ENCODE data around the gene CARD19. TPM values are rescaled to one million over a fixed set of nuclear protein-coding genes. Genes with fewer than 3 reads are reported as not detected.

CARD19 gene
- total RNA-seq, 2 donors from 2014 or later = 16.4 to 21.9 TPM

DNA sequence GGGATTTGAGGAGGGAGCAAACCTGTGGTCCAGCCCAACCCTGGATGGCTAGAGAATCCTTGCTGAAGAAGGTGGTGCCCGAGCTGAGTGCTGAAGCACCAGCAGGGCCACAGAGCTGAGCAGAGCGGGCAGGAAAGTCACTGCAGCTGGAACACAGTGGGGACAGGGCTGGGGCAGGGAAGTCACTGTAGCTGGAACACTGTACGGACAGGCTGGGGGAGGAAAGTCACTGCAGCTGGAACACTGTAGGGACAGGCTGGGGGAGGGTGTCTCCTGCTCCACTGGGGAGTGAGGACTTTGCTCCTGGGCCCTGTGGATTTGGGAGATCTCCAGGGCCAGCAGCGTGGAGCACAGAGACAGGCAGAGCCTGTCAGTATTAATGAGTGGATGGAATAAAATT lies 46.5 kb upstream of the CARD19 start:
- Histone ChIP-seq H3K9me3 (ENCODE audit: control insufficient read depth, low read length) (no peaks in the 10 kb centered on the region), H3K27ac (ENCODE audit: low read depth, low read length) (no peak overlapping the region), H3K27me3 (ENCODE audit: control insufficient read depth, insufficient read depth, low read length, poor library complexity, severe bottlenecking) (no peaks in the 10 kb centered on the region), H3K9ac (ENCODE audit: extremely low read depth, low read length, poor library complexity, severe bottlenecking) (no peak overlapping the region), H3K4me3 (ENCODE audit: low read length) (no peak overlapping the region), H3K36me3 (ENCODE audit: control insufficient read depth, insufficient read depth, low read length) (no peaks in the 10 kb centered on the region), H3K4me1 (ENCODE audit: control insufficient read depth, insufficient read depth, low read length) (peaks cover 5% of the 10 kb centered on the region)
- Mint-ChIP-seq H3K36me3 (ENCODE audit: low read depth) (no peaks in the 10 kb centered on the region), H3K27me3 (ENCODE audit: insufficient read depth) (no peaks in the 10 kb centered on the region), H3K9me3 (peaks cover 2% of the 10 kb centered on the region), H3K4me1 (peaks cover 10% of the 10 kb centered on the region), H3K27ac (peak overlapping the region; percentile 31), H3K4me3 (no peak overlapping the region)
- 89 to 93% methylated on average over 4 of the region's 4 CpGs for WGBS, 2 experiments (ENCODE audit: insufficient coverage in 1 of 2, insufficient read length in 1 of 2)
- TF ChIP-seq, protein P1, sequence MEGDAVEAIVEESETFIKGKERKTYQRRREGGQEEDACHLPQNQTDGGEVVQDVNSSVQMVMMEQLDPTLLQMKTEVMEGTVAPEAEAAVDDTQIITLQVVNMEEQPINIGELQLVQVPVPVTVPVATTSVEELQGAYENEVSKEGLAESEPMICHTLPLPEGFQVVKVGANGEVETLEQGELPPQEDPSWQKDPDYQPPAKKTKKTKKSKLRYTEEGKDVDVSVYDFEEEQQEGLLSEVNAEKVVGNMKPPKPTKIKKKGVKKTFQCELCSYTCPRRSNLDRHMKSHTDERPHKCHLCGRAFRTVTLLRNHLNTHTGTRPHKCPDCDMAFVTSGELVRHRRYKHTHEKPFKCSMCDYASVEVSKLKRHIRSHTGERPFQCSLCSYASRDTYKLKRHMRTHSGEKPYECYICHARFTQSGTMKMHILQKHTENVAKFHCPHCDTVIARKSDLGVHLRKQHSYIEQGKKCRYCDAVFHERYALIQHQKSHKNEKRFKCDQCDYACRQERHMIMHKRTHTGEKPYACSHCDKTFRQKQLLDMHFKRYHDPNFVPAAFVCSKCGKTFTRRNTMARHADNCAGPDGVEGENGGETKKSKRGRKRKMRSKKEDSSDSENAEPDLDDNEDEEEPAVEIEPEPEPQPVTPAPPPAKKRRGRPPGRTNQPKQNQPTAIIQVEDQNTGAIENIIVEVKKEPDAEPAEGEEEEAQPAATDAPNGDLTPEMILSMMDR (conservative IDR thresholded peaks at IDR 0.05) = no peak
- no peak for DNase-seq

DNA sequence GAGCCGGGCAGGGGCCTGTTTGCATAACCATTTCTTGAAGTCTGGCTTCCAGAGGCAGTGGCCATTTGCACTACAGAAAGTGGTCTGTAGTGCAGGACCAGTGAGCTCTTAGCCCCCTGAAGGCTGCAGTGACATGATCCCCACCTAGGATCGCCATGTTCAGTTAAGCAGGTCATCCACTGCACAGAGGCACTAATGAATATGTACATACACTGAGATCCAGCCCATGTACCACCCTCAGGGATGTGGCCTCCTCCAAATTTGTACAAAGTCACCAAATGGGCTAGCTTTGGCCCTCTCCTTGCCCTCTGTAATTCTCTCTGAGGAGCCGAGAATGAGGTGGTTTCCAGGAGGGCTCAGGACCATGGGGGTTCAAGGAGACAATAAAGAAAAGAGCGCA lies 45.8 kb upstream of the CARD19 start:
- Histone ChIP-seq H3K27ac (ENCODE audit: low read depth, low read length) (no peak overlapping the region), H3K9ac (ENCODE audit: extremely low read depth, low read length, poor library complexity, severe bottlenecking) (no peak overlapping the region), H3K4me1 (ENCODE audit: control insufficient read depth, insufficient read depth, low read length) (peaks cover 5% of the 10 kb centered on the region), H3K36me3 (ENCODE audit: control insufficient read depth, insufficient read depth, low read length) (no peaks in the 10 kb centered on the region), H3K27me3 (ENCODE audit: control insufficient read depth, insufficient read depth, low read length, poor library complexity, severe bottlenecking) (no peaks in the 10 kb centered on the region), H3K4me3 (ENCODE audit: low read length) (no peak overlapping the region), H3K9me3 (ENCODE audit: control insufficient read depth, low read length) (no peaks in the 10 kb centered on the region)
- Mint-ChIP-seq H3K4me1 (peaks cover 10% of the 10 kb centered on the region), H3K27ac (no peak overlapping the region), H3K27me3 (ENCODE audit: insufficient read depth) (no peaks in the 10 kb centered on the region), H3K4me3 (no peak overlapping the region), H3K36me3 (ENCODE audit: low read depth) (no peaks in the 10 kb centered on the region), H3K9me3 (peaks cover 2% of the 10 kb centered on the region)
- DNase-seq = no peak
- WGBS, 2 experiments (ENCODE audit: insufficient coverage in 1 of 2, insufficient read length in 1 of 2) = 87 to 93% methylated on average over 4 of the region's 4 CpGs
- TF ChIP-seq, protein P1 (conservative IDR thresholded peaks at IDR 0.05) = no peak

DNA sequence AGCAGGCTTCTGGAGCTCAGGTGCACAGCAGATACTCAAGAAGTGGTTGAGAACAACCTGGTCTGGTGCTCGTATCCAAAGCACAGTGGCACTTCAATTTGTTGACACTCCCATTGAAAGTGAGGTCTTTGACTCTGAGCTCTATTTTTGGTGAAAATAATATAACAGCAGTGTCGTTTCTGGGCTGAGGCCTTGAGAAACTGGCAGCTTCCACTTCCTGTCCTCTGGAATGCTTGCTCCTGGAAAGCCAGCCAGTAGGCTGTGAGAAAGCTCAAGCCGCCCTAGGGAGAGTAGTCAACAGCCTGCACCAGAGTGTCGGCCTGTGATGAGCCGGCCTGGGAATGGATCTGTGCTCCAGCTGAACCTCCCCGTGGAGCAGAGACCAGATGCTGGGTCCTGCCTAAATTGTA lies 44.3 kb upstream of the CARD19 start:
- H3K4me3 ChIP-seq (ENCODE audit: low read length) = no peak overlapping the region
- Mint-ChIP-seq H3K36me3 (ENCODE audit: low read depth) (no peaks in the 10 kb centered on the region), H3K4me1 (peaks cover 10% of the 10 kb centered on the region), H3K27me3 (ENCODE audit: insufficient read depth) (no peaks in the 10 kb centered on the region), H3K9me3 (peaks cover 2% of the 10 kb centered on the region), H3K27ac (no peak overlapping the region), H3K4me3 (no peak overlapping the region)
- H3K9me3 ChIP-seq (ENCODE audit: control insufficient read depth, low read length) = no peaks in the 10 kb centered on the region
- H3K27ac ChIP-seq (ENCODE audit: low read depth, low read length) = no peak overlapping the region
- no peak overlapping the region for H3K9ac ChIP-seq (ENCODE audit: extremely low read depth, low read length, poor library complexity, severe bottlenecking)
- no peaks in the 10 kb centered on the region for H3K36me3 ChIP-seq (ENCODE audit: control insufficient read depth, insufficient read depth, low read length)
- H3K27me3 ChIP-seq (ENCODE audit: control insufficient read depth, insufficient read depth, low read length, poor library complexity, severe bottlenecking) = no peaks in the 10 kb centered on the region
- DNase-seq = no peak
- WGBS, 2 experiments (ENCODE audit: insufficient coverage in 1 of 2, insufficient read length in 1 of 2) = 88 to 90% methylated on average over 2 to 6 of the region's 6 CpGs
- TF ChIP-seq, protein P1 (conservative IDR thresholded peaks at IDR 0.05) = no peak
- H3K4me1 ChIP-seq (ENCODE audit: control insufficient read depth, insufficient read depth, low read length) = peaks cover 5% of the 10 kb centered on the region
